HEK293T (cell line): ENCODE measurements around the gene CGNL1.

Experiments used
- CTCF ChIA-PET: fragments of 350-600 bp; formaldehyde crosslinking; extraction: SDS; loops from one replicate; lab custom pipeline; 2021; ENCODE audit warnings: antibody characterized with exemption, inconsistent platforms; lab: Yijun Ruan, JAX
- POLR2A ChIA-PET: fragments of 350-600 bp; formaldehyde crosslinking; extraction: SDS; loops from one replicate; lab custom pipeline; 2020; ENCODE audit warnings: antibody characterized with exemption, inconsistent platforms; lab: Yijun Ruan, JAX
- DNase-seq: peaks from one replicate; pipeline ENCODE4 v3.0.0; 2012; ENCODE audit warnings: mixed read lengths; ENCODE audit errors: extremely low spot score
- ARNT ChIP-seq: fragments of 450-650 bp; IDR thresholded peaks from 2 replicates; pipeline ENCODE4 v1.6.1; 2017; ENCODE audit warnings: mild to moderate bottlenecking
- BHLHE40 ChIP-seq: fragments of 450-650 bp; IDR thresholded peaks from 2 replicates; pipeline ENCODE4 v1.6.1; 2016; ENCODE audit warnings: mild to moderate bottlenecking, moderate library complexity, borderline replicate concordance
- CTBP1 ChIP-seq: fragments of 450-650 bp; IDR thresholded peaks from 2 replicates; pipeline ENCODE4 v1.6.1; 2016; ENCODE audit warnings: borderline replicate concordance
- ELF4 ChIP-seq: fragments of 450-650 bp; IDR thresholded peaks from 2 replicates; pipeline ENCODE4 v1.6.1; 2017; ENCODE audit warnings: antibody characterized with exemption
- FOXA1 ChIP-seq: fragments of 450-650 bp; IDR thresholded peaks from 2 replicates; pipeline ENCODE4 v1.6.1; 2016; ENCODE audit warnings: mild to moderate bottlenecking
- FOXK2 ChIP-seq: fragments of 450-650 bp; IDR thresholded peaks from 2 replicates; pipeline ENCODE4 v1.6.1; 2016; ENCODE audit warnings: mild to moderate bottlenecking
- FOXM1 ChIP-seq: fragments of 450-650 bp; IDR thresholded peaks from 2 replicates; pipeline ENCODE4 v1.6.1; 2017; ENCODE audit warnings: mild to moderate bottlenecking, borderline replicate concordance
- HDGF ChIP-seq: fragments of 450-650 bp; IDR thresholded peaks from 2 replicates; pipeline ENCODE4 v1.6.1; 2017; ENCODE audit warnings: antibody characterized with exemption, borderline replicate concordance
- L3MBTL2 ChIP-seq: fragments of 450-650 bp; conservative IDR thresholded peaks from 2 replicates; pipeline ENCODE4 v1.6.1; 2016; ENCODE audit warnings: mild to moderate bottlenecking
- LEF1 ChIP-seq: fragments of 450-650 bp; IDR thresholded peaks from 2 replicates; pipeline ENCODE4 v1.6.1; 2017; ENCODE audit warnings: mild to moderate bottlenecking, borderline replicate concordance
- NFRKB ChIP-seq: fragments of 450-650 bp; IDR thresholded peaks from 2 replicates; pipeline ENCODE4 v1.6.1; 2016; ENCODE audit warnings: mild to moderate bottlenecking, moderate library complexity
- PKNOX1 ChIP-seq: fragments of 450-650 bp; IDR thresholded peaks from 2 replicates; pipeline ENCODE4 v1.6.1; 2016
- SP1 ChIP-seq: fragments of 450-650 bp; IDR thresholded peaks from 2 replicates; pipeline ENCODE4 v1.6.1; 2017
- SUZ12 ChIP-seq: fragments of 450-650 bp; IDR thresholded peaks from 2 replicates; pipeline ENCODE4 v1.6.1; 2016; ENCODE audit warnings: mild to moderate bottlenecking
- TARDBP ChIP-seq: fragments of 450-650 bp; IDR thresholded peaks from 2 replicates; pipeline ENCODE4 v1.6.1; 2016
- ZNF384 ChIP-seq: fragments of 450-650 bp; IDR thresholded peaks from 2 replicates; pipeline ENCODE4 v1.6.1; 2016

The CGNL1 gene

GRCh38 chr15:57405133-57405532 lies 28.8 kb downstream of the CGNL1 start:
- ChIA-PET POLR2A (no interaction called here), CTCF (no interaction called here)
- no peak for TF ChIP-seq ARNT
- TF ChIP-seq FOXA1: no peak
- no peak for TF ChIP-seq BHLHE40
- no peak for TF ChIP-seq LEF1
- TF ChIP-seq ZNF384: no peak
- no peak for TF ChIP-seq TARDBP
- TF ChIP-seq L3MBTL2: no peak
- no peak for TF ChIP-seq ELF4
- no peak for TF ChIP-seq SUZ12
- no peak for TF ChIP-seq CTBP1
- no peak for TF ChIP-seq HDGF
- no peak for TF ChIP-seq PKNOX1
- TF ChIP-seq FOXM1: no peak
- no peak for TF ChIP-seq FOXK2
- TF ChIP-seq NFRKB: no peak
- no peak for TF ChIP-seq SP1
- DNase-seq: no peak

- DNase-seq: no peak
- TF ChIP-seq ELF4: no peak
- TF ChIP-seq FOXA1: no peak
- no peak for TF ChIP-seq ZNF384
- no peak for TF ChIP-seq LEF1
- TF ChIP-seq BHLHE40: no peak
- no peak for TF ChIP-seq TARDBP
- TF ChIP-seq FOXM1: no peak
- TF ChIP-seq SUZ12: no peak
- TF ChIP-seq PKNOX1: no peak
- no peak for TF ChIP-seq CTBP1
- POLR2A ChIA-PET: no interaction called here
- CTCF ChIA-PET: no interaction called here
Measured at GRCh38 chr15:57406062-57406772, 29.9 kb downstream of the CGNL1 start.

GRCh38 chr15:57410373-57410772 lies 34.1 kb downstream of the CGNL1 start:
- CTCF ChIA-PET: no interaction called here
- no peak for TF ChIP-seq ELF4
- TF ChIP-seq FOXK2: no peak
- TF ChIP-seq NFRKB: no peak
- TF ChIP-seq TARDBP: no peak
- no peak for TF ChIP-seq SP1
- no peak for TF ChIP-seq PKNOX1
- TF ChIP-seq BHLHE40: no peak
- TF ChIP-seq FOXM1: no peak
- no peak for TF ChIP-seq ZNF384
- TF ChIP-seq LEF1: no peak
- TF ChIP-seq SUZ12: no peak
- POLR2A ChIA-PET: no interaction called here
- DNase-seq: no peak

GRCh38 chr15:57411945-57412768 lies 35.9 kb downstream of the CGNL1 start:
- ChIA-PET POLR2A (no interaction called here), CTCF (no interaction called here)
- no peak for DNase-seq
- TF ChIP-seq L3MBTL2: no peak
- no peak for TF ChIP-seq TARDBP
- TF ChIP-seq BHLHE40: no peak
- no peak for TF ChIP-seq LEF1
- TF ChIP-seq ARNT: no peak
- TF ChIP-seq FOXM1: no peak
- TF ChIP-seq CTBP1: no peak
- TF ChIP-seq PKNOX1: no peak
- TF ChIP-seq FOXA1: no peak
- TF ChIP-seq ELF4: no peak
- TF ChIP-seq HDGF: no peak
- TF ChIP-seq FOXK2: no peak
- no peak for TF ChIP-seq SUZ12

GRCh38 chr15:57415602-57416001 lies 39.3 kb downstream of the CGNL1 start:
- TF ChIP-seq L3MBTL2 (no peak), SP1 (no peak), ZNF384 (no peak), TARDBP (no peak), PKNOX1 (no peak), FOXA1 (no peak), ARNT (no peak), CTBP1 (no peak), BHLHE40 (no peak)
- POLR2A ChIA-PET: no interaction called here
- DNase-seq: no peak
- CTCF ChIA-PET: no interaction called here
